Prostate gland (tissue), 2 donors: ENCODE measurements around the gene SLC9A7.

Source experiments
- POLR2A ChIP-seq: fragments of 450-650 bp; IDR thresholded peaks from one replicate; pipeline ENCODE4 v1.6.1; 2016; ENCODE audit warnings: antibody characterized with exemption, mild to moderate bottlenecking
- POLR2AphosphoS5 ChIP-seq: sonication (generic); formaldehyde crosslinking; IDR thresholded peaks from one replicate; pipeline ENCODE4 v1.6.1; 2017; ENCODE audit warnings: antibody characterized with exemption
- TF ChIP-seq, protein P1 (sequence below), 4 experiments: fragments of 200-600 bp in 2 of 4; fragments of 450-650 bp in 2 of 4; sonication (generic) in 2 of 4; IDR thresholded peaks; 1 replicate in 3 of 4; 2 replicates in 1 of 4; pipeline ENCODE4 v1.5.1; 2016 to 2019; ENCODE audit warnings: antibody characterized with exemption in 4 of 4, mild to moderate bottlenecking in 2 of 4, moderate library complexity in 2 of 4

- TF ChIP-seq, protein P1, sequence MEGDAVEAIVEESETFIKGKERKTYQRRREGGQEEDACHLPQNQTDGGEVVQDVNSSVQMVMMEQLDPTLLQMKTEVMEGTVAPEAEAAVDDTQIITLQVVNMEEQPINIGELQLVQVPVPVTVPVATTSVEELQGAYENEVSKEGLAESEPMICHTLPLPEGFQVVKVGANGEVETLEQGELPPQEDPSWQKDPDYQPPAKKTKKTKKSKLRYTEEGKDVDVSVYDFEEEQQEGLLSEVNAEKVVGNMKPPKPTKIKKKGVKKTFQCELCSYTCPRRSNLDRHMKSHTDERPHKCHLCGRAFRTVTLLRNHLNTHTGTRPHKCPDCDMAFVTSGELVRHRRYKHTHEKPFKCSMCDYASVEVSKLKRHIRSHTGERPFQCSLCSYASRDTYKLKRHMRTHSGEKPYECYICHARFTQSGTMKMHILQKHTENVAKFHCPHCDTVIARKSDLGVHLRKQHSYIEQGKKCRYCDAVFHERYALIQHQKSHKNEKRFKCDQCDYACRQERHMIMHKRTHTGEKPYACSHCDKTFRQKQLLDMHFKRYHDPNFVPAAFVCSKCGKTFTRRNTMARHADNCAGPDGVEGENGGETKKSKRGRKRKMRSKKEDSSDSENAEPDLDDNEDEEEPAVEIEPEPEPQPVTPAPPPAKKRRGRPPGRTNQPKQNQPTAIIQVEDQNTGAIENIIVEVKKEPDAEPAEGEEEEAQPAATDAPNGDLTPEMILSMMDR (IDR thresholded peaks at IDR 0.05), result no peak
- no peak for TF ChIP-seq POLR2A
- no peak for TF ChIP-seq POLR2AphosphoS5
These were observed 141.0 kb downstream of the SLC9A7 start for GRCh38 chrX:46617906-46618305.
